ENCODE data around the gene DDX56.

DNA sequence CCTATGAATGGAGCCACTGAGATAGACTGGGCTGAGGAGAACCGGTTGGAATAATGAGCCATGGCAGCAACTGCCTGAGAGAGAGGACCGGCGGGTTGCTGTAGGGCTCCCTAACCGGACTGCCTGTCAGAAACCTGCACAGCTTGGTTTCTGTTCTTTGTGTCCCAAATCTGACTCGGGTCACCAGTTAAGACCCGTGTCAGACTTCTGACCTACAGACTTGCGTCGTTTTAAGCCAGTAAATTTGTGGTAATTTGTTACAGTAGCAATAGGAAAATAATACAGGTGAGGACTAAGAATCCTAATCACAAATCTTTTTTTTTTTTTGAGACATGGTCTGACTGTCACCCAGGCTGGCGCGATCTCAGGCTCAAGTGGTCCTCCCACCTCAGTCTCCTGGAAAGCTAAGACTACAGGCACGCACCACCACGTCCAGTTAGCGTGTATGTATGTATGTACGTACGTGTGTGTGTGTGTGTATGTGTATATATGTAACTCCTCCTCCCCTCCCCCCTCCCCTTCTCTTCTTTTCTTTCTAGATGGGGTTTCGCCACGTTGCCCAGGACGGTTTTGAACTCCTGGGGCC lies 672 bp upstream of the DDX56 start:
- TF ChIP-seq CTCF (IDR thresholded peaks at IDR 0.05), result no peak
- no peak for TF ChIP-seq EP300 (IDR thresholded peaks at IDR 0.05)
- no peak for TF ChIP-seq POLR2A (IDR thresholded peaks at IDR 0.05)
